Measurements from ENCODE around the gene PUM2. TPM values are rescaled to one million over a fixed set of nuclear protein-coding genes. Genes with fewer than 3 reads are reported as not detected.

PUM2 gene
- total and polyA plus RNA-seq, 2 experiments from 2014 or later = 13.6 to 18.3 TPM

DNA sequence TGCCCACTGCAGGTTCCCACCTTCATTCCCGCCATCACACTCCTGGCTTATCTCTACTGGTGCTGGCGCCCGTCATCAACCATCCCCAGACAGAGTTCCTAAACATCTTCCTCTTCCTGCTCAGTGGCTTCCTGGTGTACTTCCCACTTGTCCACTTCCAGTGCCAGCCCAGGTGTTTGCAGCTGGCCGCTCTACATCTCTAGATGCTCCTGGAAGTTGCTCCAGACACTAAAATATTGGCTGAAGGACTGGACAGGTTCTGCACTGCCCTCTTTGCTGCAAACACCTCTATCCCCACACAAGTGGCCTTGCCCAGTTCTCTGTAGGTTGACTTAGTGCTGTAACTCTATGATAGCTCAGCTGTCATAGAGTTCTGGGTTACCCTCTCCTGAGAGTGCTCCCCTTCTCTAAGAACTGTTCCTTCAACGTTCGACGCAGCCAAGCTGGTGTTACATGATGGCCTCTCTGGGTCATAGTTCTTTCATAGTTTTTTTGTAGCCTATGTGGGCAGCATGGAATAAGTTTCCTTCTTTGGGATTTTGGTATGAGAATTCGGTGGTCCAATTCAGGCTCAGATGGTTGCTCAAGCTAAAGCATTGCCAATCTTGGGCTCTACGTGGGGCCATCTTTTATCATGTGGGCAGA lies 45.8 kb upstream of the PUM2 start:
- no peak overlapping the region for H3K9ac ChIP-seq
- no peaks in the 10 kb centered on the region for H3K9me2 ChIP-seq (ENCODE audit: insufficient read depth)
- 88 to 90% methylated on average over 9 of the region's 9 CpGs for WGBS, 2 experiments (ENCODE audit: low coverage in 1 of 2, low lambda C conversion rate in 2 of 2, missing lambda C conversion rate in 2 of 2)
- in situ Hi-C loops (cut with MboI) = loop anchor here (25.0 kb wide), 1 partner anchor 541 kb away; no protein-coding TSS in a partner anchor
- TF ChIP-seq EZH2 (IDR thresholded peaks at IDR 0.05; ENCODE audit: insufficient read depth, poor library complexity, severe bottlenecking) (no peak), EZH2phosphoT487 (IDR thresholded peaks at IDR 0.05; ENCODE audit: insufficient read depth, low read depth) (no peak)
- no peak for DNase-seq
- H4K20me1 ChIP-seq (ENCODE audit: insufficient read depth) = no peaks in the 10 kb centered on the region
- no peaks in the 10 kb centered on the region for H3F3A ChIP-seq (ENCODE audit: insufficient read depth)
- H3K27me3 ChIP-seq (replicated peaks; ENCODE audit: insufficient read depth) = 0 out of 2 replicates have a peak, but pooled peaks cover 5% of the 10 kb centered on the region
- no peaks in the 10 kb centered on the region for H3K4me1 ChIP-seq (ENCODE audit: insufficient read depth)
- H2AFZ ChIP-seq = no peak overlapping the region
- no peaks in the 10 kb centered on the region for H3K79me2 ChIP-seq (ENCODE audit: insufficient read depth)
- no peak overlapping the region for H3K4me2 ChIP-seq (ENCODE audit: unreplicated experiment)
- H3K4me3 ChIP-seq = no peak overlapping the region
- H3K36me3 ChIP-seq (ENCODE audit: low read depth) = no peaks in the 10 kb centered on the region
- no peak overlapping the region for H3K27ac ChIP-seq
- H3K9me3 ChIP-seq (ENCODE audit: low read depth) = no peaks in the 10 kb centered on the region

DNA sequence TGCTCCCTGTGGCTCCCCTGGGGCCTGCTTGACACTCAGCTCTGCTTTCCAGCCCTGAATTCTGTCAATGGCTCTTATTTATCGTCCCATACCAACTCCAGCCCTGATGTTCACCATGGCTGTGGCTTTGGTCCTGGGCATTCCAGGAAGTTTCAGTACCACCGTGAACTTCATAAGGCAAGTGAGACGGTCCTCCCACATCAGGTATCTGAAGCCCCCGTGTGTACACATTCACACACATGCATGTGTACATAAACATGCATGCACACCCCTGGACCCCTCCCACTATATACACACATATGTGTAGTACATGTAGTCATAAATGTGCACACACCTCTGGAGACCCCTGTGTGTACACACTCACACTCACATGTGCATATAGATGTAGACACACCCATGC lies 43.3 kb upstream of the PUM2 start:
- Histone ChIP-seq H3K9ac (no peak overlapping the region), H4K20me1 (ENCODE audit: insufficient read depth) (no peaks in the 10 kb centered on the region), H3K27ac (no peak overlapping the region), H3K79me2 (ENCODE audit: insufficient read depth) (no peaks in the 10 kb centered on the region), H3K4me3 (no peak overlapping the region), H2AFZ (no peak overlapping the region), H3K4me1 (ENCODE audit: insufficient read depth) (no peaks in the 10 kb centered on the region), H3K36me3 (ENCODE audit: low read depth) (no peaks in the 10 kb centered on the region), H3K9me2 (ENCODE audit: insufficient read depth) (no peaks in the 10 kb centered on the region), H3K9me3 (ENCODE audit: low read depth) (no peaks in the 10 kb centered on the region), H3K27me3 (replicated peaks; ENCODE audit: insufficient read depth) (peaks cover 14% of the 10 kb centered on the region), H3K4me2 (ENCODE audit: unreplicated experiment) (no peak overlapping the region), H3F3A (ENCODE audit: insufficient read depth) (no peaks in the 10 kb centered on the region)
- 82 to 87% methylated on average over 4 of the region's 4 CpGs for WGBS, 2 experiments (ENCODE audit: low coverage in 1 of 2, low lambda C conversion rate in 2 of 2, missing lambda C conversion rate in 2 of 2)
- in situ Hi-C loops (cut with MboI) = loop anchor here (25.0 kb wide), 1 partner anchor 543 kb away; no protein-coding TSS in a partner anchor
- TF ChIP-seq EZH2 (IDR thresholded peaks at IDR 0.05; ENCODE audit: insufficient read depth, poor library complexity, severe bottlenecking) = no peak
- DNase-seq = no peak

DNA sequence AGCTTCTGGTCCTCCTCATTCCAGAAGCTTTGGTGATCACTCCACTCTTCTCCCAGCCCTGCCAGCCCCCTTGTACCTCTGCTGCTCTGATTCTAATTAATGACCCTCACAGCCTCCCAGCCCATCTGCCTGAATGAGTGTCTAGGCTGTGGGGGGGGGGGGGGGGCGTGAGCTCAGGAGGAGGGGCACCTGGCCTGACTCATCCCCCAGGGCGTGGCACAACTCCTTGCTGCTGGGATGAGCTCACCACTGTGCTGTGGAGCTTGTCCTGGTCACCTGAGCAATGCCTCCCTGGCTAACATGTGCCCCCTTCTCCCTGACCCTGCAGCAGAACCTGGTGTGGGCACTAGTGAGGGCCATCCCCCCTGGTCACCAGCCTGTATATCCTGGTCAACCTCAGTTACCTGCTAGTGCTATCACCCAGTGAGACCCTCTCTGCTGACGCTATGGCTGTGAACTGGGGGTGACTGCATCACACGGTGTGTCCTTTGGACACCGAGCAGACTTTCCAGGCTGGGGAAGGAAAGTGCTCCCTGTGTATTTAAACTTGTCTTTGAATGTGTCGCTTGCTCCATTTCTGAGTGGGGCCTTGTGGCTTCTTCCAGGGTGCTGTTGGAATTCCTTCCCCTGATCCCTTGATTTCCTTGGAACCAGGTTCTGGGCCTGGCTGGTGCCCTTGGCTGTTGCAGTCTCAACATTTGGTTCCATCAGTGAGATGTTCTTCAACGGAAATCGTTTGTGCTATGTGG lies 41.5 kb upstream of the PUM2 start:
- Histone ChIP-seq H3K9me2 (ENCODE audit: insufficient read depth) (no peaks in the 10 kb centered on the region), H3K4me3 (no peak overlapping the region), H3F3A (ENCODE audit: insufficient read depth) (no peaks in the 10 kb centered on the region), H4K20me1 (ENCODE audit: insufficient read depth) (no peaks in the 10 kb centered on the region), H3K79me2 (ENCODE audit: insufficient read depth) (no peaks in the 10 kb centered on the region), H3K9ac (no peak overlapping the region), H3K27ac (no peak overlapping the region), H3K36me3 (ENCODE audit: low read depth) (no peaks in the 10 kb centered on the region), H2AFZ (no peak overlapping the region), H3K9me3 (ENCODE audit: low read depth) (no peaks in the 10 kb centered on the region), H3K4me1 (ENCODE audit: insufficient read depth) (no peaks in the 10 kb centered on the region), H3K27me3 (replicated peaks; ENCODE audit: insufficient read depth) (peaks cover 14% of the 10 kb centered on the region), H3K4me2 (ENCODE audit: unreplicated experiment) (no peak overlapping the region)
- 69 to 81% methylated on average over 6 to 8 of the region's 8 CpGs for WGBS, 2 experiments (ENCODE audit: low coverage in 1 of 2, low lambda C conversion rate in 2 of 2, missing lambda C conversion rate in 2 of 2)
- DNase-seq = peak; percentile 30
- TF ChIP-seq EZH2 (IDR thresholded peaks at IDR 0.05; ENCODE audit: insufficient read depth, poor library complexity, severe bottlenecking) (no peak), EZH2phosphoT487 (IDR thresholded peaks at IDR 0.05; ENCODE audit: insufficient read depth, low read depth) (no peak)
- in situ Hi-C loops (cut with MboI) = loop anchor here (25.0 kb wide), 1 partner anchor 545 kb away; no protein-coding TSS in a partner anchor

DNA sequence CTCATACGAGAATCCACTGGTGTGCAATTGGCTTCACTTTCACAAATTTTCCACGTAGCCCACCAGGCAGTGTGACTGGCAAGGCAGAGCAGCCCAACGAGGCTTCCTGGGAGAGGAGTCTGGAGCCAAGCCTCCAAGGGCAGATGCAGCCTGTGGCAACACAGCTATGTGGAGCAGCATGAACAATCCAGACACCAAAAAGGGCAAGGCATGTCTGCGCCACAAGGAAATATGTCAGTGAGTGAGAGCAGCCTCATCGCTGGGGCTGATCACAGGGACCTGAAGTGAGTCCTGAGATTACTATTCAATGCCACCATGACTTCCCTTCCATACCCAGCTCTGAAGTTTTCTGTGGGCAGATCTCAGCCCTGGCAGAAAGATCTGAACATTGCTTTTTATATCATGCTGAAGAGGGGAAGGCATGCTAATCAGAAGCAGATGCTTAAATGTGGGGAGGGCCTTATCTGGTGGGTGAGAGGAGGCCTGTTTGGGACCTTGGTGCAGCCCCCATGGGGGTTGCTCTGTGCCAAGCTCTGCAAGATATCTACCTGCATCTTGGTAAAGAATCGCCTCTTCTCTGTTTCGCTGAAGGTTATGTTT lies 40.0 kb upstream of the PUM2 start:
- no peaks in the 10 kb centered on the region for H3K36me3 ChIP-seq (ENCODE audit: low read depth)
- H2AFZ ChIP-seq = no peak overlapping the region
- H3F3A ChIP-seq (ENCODE audit: insufficient read depth) = no peaks in the 10 kb centered on the region
- peak; percentile 35 for DNase-seq
- WGBS, 2 experiments (ENCODE audit: low coverage in 1 of 2, low lambda C conversion rate in 2 of 2, missing lambda C conversion rate in 2 of 2) = 69 to 71% methylated on average over 7 of the region's 7 CpGs
- no peak overlapping the region for H3K27ac ChIP-seq
- no peaks in the 10 kb centered on the region for H3K9me3 ChIP-seq (ENCODE audit: low read depth)
- no peak overlapping the region for H3K4me2 ChIP-seq (ENCODE audit: unreplicated experiment)
- no peaks in the 10 kb centered on the region for H3K79me2 ChIP-seq (ENCODE audit: insufficient read depth)
- no peaks in the 10 kb centered on the region for H4K20me1 ChIP-seq (ENCODE audit: insufficient read depth)
- H3K9me2 ChIP-seq (ENCODE audit: insufficient read depth) = no peaks in the 10 kb centered on the region
- no peak overlapping the region for H3K9ac ChIP-seq
- TF ChIP-seq EZH2 (IDR thresholded peaks at IDR 0.05; ENCODE audit: insufficient read depth, poor library complexity, severe bottlenecking) (no peak), EZH2phosphoT487 (IDR thresholded peaks at IDR 0.05; ENCODE audit: insufficient read depth, low read depth) (no peak)
- in situ Hi-C loops (cut with MboI) = loop anchor here (25.0 kb wide), 1 partner anchor 547 kb away; no protein-coding TSS in a partner anchor
- peaks cover 14% of the 10 kb centered on the region for H3K27me3 ChIP-seq (replicated peaks; ENCODE audit: insufficient read depth)
- H3K4me1 ChIP-seq (ENCODE audit: insufficient read depth) = no peaks in the 10 kb centered on the region
- H3K4me3 ChIP-seq = no peak overlapping the region

Measured in GM23248 (cell line).